ENCODE results near the gene TTC6. TPM values are rescaled to one million over a fixed set of nuclear protein-coding genes. Genes with fewer than 3 reads are reported as not detected.

Gene TTC6, protein sequence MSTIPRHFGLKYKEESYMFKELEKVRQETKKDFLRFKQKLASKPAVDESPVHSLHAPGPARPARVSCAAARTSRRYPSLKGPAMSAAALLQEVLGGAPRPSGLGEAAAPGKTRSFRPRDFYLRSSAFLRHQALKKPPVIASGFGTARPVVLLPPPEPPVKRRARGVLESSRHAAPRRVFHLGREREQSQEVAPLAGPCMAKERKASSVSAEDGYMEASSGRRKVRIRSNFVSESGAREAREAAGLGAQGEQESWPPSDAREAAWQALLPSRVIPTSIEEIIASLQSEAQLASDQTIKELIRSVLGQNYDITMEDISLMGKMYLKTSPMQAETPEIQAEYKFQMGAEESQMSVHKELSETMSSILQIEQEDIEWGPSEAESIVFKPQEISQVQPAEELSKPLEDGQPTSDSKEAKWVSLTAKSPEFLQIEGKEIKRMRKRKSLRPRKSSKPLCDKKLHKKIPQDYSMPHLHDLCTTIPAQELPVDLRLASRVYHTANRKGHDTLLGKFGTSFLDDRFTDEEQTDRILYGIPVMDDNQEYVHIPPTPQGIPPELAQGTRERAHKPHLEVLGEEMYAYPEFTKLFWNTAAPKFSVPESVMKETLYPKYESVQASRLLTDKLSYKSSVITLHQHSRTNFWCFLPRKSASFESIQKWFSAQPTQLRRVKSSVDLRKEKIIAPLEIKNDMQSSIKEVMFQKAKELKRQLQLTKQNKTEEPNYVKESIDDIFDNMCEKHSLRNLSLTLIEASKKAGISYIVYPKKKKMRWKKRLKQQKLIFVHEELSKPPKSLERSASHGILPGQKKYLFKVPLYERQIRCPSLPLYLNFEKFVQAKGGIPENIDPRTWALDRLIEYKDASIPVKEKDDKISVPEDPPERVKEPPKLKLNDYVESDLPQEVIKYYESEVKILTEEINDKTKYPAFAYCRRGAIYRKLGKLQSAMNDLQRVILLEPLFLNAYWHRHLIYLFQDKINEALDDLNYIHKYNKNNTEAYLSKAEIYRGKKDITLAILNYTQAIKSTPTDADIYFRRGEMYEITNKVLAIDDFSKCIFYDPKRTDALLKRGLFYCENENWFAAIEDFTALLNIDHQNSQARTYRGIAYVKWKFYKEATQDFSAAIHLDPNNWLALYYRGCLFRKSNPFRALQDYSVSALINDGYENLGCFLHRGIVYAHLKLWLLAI (N-terminal part only)
- total RNA-seq: under 0.01 and 0.16 TPM in 2 replicates

DNA sequence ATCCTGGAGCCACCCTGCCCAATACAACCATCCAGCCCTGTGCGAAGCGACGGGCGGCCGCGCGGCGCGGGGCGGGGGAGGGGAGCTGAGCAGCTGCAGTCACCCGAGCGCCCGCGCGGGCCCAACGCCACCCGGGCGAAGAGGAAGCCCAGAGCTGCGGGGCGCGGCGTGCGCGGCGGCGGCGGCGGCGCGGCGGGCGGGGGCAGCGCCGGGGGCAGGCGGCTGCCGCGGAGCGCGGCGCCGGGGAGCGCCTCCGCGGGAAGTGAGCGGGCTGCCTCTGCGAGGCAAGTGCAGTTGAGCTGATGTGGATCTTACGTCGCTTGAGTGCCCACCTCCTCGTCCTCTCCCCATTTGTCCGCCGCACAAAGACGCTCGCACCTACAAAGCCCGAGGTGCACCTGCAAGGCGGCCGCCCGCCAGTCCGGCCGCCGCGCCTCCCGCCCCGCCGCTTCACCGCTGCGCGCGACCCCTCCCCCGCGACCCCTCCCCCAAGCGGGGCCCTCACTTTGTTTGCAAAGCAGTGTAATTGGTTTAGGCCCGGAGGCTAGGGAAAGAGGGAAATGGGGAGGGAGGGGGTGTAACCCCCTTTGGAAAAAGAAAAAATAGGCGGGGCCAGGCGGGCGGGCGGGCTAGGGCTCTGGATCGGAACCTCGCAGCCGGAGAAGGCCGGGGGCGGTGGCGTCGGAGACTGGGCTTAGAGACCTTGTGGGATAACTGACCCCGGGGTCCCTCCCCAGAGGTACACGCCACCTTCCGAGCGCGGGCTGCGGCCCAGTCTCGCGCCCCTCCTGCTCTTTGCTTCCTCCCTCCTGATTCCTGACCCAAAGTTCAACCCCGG, at the start of gene TTC6, which contains the start of gene FOXA1:
TTC6 (plus strand) TSS at position 659 of the 838 bp plus-strand sequence. CDS start 26,436 bp downstream, outside the sequence.
FOXA1 (minus strand) TSS at position 279 of the 838 bp plus-strand sequence; CDS start at position 2, 277 bp downstream.

Other genes with a start within 250 kb of the TTC6 start
- gene FOXA1, start 380 bp upstream of the TTC6 start, total RNA-seq: 0.16 and 0.63 TPM in 2 replicates